GM23338 (cell line): ENCODE data around the gene MYO5B. TPM values are rescaled to one million over a fixed set of nuclear protein-coding genes. Genes with fewer than 3 reads are reported as not detected.
"Not testable (repeated sequence)": the region's sequence is repeated elsewhere in the genome, so short reads cannot be mapped to it uniquely, and the experiment has no call there.

ENCODE experiments used
- ATAC-seq: fragments of 200-7000 bp; cut with Tn5 transposase; 3 replicates; pipeline ENCODE4 v1.9.1; 2020
- DNase-seq: peaks from one replicate; pipeline ENCODE4 v3.0.0-alpha.2; 2015; ENCODE audit warnings: low spot score
- H2AFZ ChIP-seq: fragments of 200-600 bp; sonication (generic); 2 replicates; pipeline ENCODE4 v1.8.0; 2016; ENCODE audit warnings: antibody characterized with exemption, mild to moderate bottlenecking, moderate library complexity
- H3F3A ChIP-seq: fragments of 200-600 bp; sonication (generic); replicated peaks from 2 replicates; pipeline ENCODE4 v1.8.0; 2017; ENCODE audit warnings: antibody characterized with exemption, mixed run types, low read depth
- H3K27ac ChIP-seq: fragments of 200-600 bp; sonication (generic); 2 replicates; pipeline ENCODE4 v1.6.1; 2016; ENCODE audit warnings: low read depth
- H3K27me3 ChIP-seq: fragments of 200-600 bp; sonication (generic); 2 replicates; pipeline ENCODE4 v1.8.0; 2016; ENCODE audit warnings: mild to moderate bottlenecking, mixed run types, moderate library complexity; ENCODE audit not compliant: insufficient read depth
- H3K36me3 ChIP-seq: fragments of 200-600 bp; sonication (generic); 2 replicates; pipeline ENCODE4 v1.8.0; 2016; ENCODE audit warnings: mild to moderate bottlenecking; ENCODE audit not compliant: insufficient read depth
- H3K4me1 ChIP-seq: fragments of 200-600 bp; sonication (generic); 2 replicates; pipeline ENCODE4 v1.8.0; 2016; ENCODE audit warnings: mild to moderate bottlenecking, moderate library complexity; ENCODE audit not compliant: insufficient read depth
- H3K4me2 ChIP-seq: fragments of 200-600 bp; sonication (generic); 2 replicates; pipeline ENCODE4 v1.7.1; 2017; ENCODE audit warnings: mixed run types
- H3K4me3 ChIP-seq: fragments of 200-600 bp; sonication (generic); 2 replicates; pipeline ENCODE4 v1.6.1; 2016; ENCODE audit warnings: mixed run types
- H3K79me2 ChIP-seq: fragments of 200-600 bp; sonication (generic); replicated peaks from 2 replicates; pipeline ENCODE4 v1.8.0; 2017; ENCODE audit warnings: mild to moderate bottlenecking; ENCODE audit not compliant: insufficient read depth
- H3K9me2 ChIP-seq: fragments of 200-600 bp; sonication (generic); 2 replicates; pipeline ENCODE4 v1.8.0; 2017; ENCODE audit not compliant: insufficient read depth
- H4K20me1 ChIP-seq: fragments of 200-600 bp; sonication (generic); replicated peaks from 2 replicates; pipeline ENCODE4 v1.8.0; 2017; ENCODE audit warnings: mild to moderate bottlenecking; ENCODE audit not compliant: insufficient read depth
- H3K27ac Mint-ChIP-seq: 2 replicates; pipeline ENCODE4 v1.8.0; 2020; ENCODE audit warnings: inconsistent platforms, mild to moderate bottlenecking, moderate library complexity, mixed read lengths
- H3K27me3 Mint-ChIP-seq: 3 replicates; pipeline ENCODE4 v1.8.0; 2022; ENCODE audit warnings: low read depth, mild to moderate bottlenecking, moderate library complexity, mixed read lengths, inconsistent platforms; ENCODE audit not compliant: insufficient read depth, poor library complexity
- H3K36me3 Mint-ChIP-seq: 3 replicates; pipeline ENCODE4 v1.8.0; 2021; ENCODE audit warnings: low read depth, mild to moderate bottlenecking, inconsistent platforms, moderate library complexity, mixed read lengths
- H3K4me1 Mint-ChIP-seq: 3 replicates; pipeline ENCODE4 v1.8.0; 2020; ENCODE audit warnings: mild to moderate bottlenecking, inconsistent platforms, mixed read lengths
- H3K4me3 Mint-ChIP-seq: 3 replicates; pipeline ENCODE4 v1.8.0; 2021; ENCODE audit warnings: moderate library complexity, mild to moderate bottlenecking, inconsistent platforms, mixed read lengths
- H3K9me3 Mint-ChIP-seq: 3 replicates; pipeline ENCODE4 v1.8.0; 2020; ENCODE audit warnings: moderate library complexity, mild to moderate bottlenecking, inconsistent platforms, mixed read lengths
- polyA plus RNA-seq: library from polyadenylated mRNA; unstranded; fragments of >200 nt; fragmentation: Nextera tagmentation; extraction: Ambion mirVana; gene quantifications from 2 replicates; pipeline ENCODE4 v1.2.1, GENCODE V29; 2016
- total RNA-seq: library from RNA; depleted of rRNA; stranded (reverse); fragments of >200 nt; shearing (Covaris generic); gene quantifications from 2 replicates; pipeline ENCODE4 v1.2.3, GENCODE V29; 2014
- TF ChIP-seq, protein P1 (sequence below): fragments of 250-450 bp; sonication (Bioruptor Pico); IDR thresholded peaks from 2 replicates; pipeline ENCODE4 v1.5.0; 2020; ENCODE audit warnings: mild to moderate bottlenecking, moderate library complexity
- TF ChIP-seq, protein P2 (sequence below), 2 experiments: fragments of 200-600 bp in 1 of 2; sonication (generic) in 1 of 2; conservative IDR thresholded peaks; 2 replicates each; pipeline versions ENCODE4 v1.5.1 to v1.6.1; 2016 to 2017; ENCODE audit warnings: antibody characterized with exemption in 2 of 2, low read depth in 2 of 2, mild to moderate bottlenecking in 2 of 2, moderate library complexity in 1 of 2

The MYO5B gene
- total and polyA plus RNA-seq, 2 experiments from 2014 or later, result 3.2 to 19.1 TPM

DNA sequence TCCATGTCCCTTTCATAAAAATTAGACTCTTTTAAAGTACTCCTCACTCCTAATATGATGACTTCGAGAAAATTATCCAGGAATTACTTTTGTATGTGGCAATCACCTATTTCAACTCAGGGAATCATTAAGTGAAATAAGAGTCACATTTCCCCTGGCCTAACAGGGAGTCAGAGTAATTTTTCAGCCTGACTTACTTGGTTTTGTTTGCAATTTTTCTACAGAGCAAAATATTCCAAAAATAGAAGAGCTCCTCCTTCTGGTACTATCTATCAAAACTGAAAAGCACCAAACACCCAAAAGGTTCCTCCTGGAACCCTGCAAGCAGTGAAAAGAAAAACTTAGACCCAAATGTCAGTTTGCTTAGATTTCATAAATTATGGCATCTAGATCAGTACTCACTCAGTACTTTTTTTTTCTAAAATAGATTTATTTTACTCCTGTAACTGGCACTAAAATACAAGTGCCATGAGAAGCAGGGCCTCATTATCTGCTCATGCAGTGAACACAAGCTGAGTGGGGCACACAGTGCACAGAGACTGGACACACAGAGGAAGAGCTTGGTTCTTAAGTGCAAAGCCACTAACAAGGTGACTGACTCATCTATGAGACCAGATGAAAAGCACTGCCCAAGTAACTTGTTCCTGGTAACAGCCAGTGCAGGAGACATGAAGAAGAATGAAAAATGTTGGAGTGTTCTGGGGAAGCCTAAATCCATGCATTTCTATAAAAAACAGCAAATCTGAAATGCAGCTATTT, 410.3 kb downstream of the MYO5B start:
- Mint-ChIP-seq H3K36me3 (peaks cover 73% of the 10 kb centered on the region), H3K4me3 (no peak overlapping the region), H3K4me1 (no peaks in the 10 kb centered on the region), H3K27me3 (no peaks in the 10 kb centered on the region), H3K9me3 (no peaks in the 10 kb centered on the region; the same call in 2 of the 3 replicates), H3K27ac (no peak overlapping the region)
- ATAC-seq (no peak), DNase-seq (no peak)
- H3K4me1 ChIP-seq, result no peaks in the 10 kb centered on the region
- no peak overlapping the region for H3K4me3 ChIP-seq
- H3F3A ChIP-seq, result no peaks in the 10 kb centered on the region
- H3K27me3 ChIP-seq, result no peaks in the 10 kb centered on the region
- H4K20me1 ChIP-seq, result peaks cover 3% of the 10 kb centered on the region; the same call in 1 of the 2 replicates
- H2AFZ ChIP-seq, result no peak overlapping the region
- no peak overlapping the region for H3K27ac ChIP-seq
- TF ChIP-seq, protein P1, sequence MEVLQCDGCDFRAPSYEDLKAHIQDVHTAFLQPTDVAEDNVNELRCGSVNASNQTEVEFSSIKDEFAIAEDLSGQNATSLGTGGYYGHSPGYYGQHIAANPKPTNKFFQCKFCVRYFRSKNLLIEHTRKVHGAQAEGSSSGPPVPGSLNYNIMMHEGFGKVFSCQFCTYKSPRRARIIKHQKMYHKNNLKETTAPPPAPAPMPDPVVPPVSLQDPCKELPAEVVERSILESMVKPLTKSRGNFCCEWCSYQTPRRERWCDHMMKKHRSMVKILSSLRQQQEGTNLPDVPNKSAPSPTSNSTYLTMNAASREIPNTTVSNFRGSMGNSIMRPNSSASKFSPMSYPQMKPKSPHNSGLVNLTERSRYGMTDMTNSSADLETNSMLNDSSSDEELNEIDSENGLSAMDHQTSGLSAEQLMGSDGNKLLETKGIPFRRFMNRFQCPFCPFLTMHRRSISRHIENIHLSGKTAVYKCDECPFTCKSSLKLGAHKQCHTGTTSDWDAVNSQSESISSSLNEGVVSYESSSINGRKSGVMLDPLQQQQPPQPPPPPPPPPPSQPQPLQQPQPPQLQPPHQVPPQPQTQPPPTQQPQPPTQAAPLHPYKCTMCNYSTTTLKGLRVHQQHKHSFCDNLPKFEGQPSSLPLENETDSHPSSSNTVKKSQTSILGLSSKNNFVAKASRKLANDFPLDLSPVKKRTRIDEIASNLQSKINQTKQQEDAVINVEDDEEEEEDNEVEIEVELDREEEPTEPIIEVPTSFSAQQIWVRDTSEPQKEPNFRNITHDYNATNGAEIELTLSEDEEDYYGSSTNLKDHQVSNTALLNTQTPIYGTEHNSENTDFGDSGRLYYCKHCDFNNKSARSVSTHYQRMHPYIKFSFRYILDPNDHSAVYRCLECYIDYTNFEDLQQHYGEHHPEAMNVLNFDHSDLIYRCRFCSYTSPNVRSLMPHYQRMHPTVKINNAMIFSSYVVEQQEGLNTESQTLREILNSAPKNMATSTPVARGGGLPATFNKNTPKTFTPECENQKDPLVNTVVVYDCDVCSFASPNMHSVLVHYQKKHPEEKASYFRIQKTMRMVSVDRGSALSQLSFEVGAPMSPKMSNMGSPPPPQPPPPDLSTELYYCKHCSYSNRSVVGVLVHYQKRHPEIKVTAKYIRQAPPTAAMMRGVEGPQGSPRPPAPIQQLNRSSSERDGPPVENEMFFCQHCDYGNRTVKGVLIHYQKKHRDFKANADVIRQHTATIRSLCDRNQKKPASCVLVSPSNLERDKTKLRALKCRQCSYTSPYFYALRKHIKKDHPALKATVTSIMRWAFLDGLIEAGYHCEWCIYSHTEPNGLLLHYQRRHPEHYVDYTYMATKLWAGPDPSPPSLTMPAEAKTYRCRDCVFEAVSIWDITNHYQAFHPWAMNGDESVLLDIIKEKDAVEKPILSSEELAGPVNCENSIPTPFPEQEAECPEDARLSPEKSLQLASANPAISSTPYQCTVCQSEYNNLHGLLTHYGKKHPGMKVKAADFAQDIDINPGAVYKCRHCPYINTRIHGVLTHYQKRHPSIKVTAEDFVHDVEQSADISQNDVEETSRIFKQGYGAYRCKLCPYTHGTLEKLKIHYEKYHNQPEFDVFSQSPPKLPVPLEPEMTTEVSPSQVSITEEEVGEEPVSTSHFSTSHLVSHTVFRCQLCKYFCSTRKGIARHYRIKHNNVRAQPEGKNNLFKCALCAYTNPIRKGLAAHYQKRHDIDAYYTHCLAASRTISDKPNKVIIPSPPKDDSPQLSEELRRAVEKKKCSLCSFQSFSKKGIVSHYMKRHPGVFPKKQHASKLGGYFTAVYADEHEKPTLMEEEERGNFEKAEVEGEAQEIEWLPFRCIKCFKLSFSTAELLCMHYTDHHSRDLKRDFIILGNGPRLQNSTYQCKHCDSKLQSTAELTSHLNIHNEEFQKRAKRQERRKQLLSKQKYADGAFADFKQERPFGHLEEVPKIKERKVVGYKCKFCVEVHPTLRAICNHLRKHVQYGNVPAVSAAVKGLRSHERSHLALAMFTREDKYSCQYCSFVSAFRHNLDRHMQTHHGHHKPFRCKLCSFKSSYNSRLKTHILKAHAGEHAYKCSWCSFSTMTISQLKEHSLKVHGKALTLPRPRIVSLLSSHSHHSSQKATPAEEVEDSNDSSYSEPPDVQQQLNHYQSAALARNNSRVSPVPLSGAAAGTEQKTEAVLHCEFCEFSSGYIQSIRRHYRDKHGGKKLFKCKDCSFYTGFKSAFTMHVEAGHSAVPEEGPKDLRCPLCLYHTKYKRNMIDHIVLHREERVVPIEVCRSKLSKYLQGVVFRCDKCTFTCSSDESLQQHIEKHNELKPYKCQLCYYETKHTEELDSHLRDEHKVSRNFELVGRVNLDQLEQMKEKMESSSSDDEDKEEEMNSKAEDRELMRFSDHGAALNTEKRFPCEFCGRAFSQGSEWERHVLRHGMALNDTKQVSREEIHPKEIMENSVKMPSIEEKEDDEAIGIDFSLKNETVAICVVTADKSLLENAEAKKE, result no peak
- TF ChIP-seq, protein P2, sequence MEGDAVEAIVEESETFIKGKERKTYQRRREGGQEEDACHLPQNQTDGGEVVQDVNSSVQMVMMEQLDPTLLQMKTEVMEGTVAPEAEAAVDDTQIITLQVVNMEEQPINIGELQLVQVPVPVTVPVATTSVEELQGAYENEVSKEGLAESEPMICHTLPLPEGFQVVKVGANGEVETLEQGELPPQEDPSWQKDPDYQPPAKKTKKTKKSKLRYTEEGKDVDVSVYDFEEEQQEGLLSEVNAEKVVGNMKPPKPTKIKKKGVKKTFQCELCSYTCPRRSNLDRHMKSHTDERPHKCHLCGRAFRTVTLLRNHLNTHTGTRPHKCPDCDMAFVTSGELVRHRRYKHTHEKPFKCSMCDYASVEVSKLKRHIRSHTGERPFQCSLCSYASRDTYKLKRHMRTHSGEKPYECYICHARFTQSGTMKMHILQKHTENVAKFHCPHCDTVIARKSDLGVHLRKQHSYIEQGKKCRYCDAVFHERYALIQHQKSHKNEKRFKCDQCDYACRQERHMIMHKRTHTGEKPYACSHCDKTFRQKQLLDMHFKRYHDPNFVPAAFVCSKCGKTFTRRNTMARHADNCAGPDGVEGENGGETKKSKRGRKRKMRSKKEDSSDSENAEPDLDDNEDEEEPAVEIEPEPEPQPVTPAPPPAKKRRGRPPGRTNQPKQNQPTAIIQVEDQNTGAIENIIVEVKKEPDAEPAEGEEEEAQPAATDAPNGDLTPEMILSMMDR (conservative IDR thresholded peaks at IDR 0.05; ENCODE audit: low read depth in 2 of 2), result peak in 1 of 2 experiments; percentile 20; a peak in 2 of 4 replicates
- H3K9me2 ChIP-seq, result no peaks in the 10 kb centered on the region
- no peaks in the 10 kb centered on the region for H3K79me2 ChIP-seq
- H3K4me2 ChIP-seq, result no peak overlapping the region
- H3K36me3 ChIP-seq, result peaks cover 39% of the 10 kb centered on the region

DNA sequence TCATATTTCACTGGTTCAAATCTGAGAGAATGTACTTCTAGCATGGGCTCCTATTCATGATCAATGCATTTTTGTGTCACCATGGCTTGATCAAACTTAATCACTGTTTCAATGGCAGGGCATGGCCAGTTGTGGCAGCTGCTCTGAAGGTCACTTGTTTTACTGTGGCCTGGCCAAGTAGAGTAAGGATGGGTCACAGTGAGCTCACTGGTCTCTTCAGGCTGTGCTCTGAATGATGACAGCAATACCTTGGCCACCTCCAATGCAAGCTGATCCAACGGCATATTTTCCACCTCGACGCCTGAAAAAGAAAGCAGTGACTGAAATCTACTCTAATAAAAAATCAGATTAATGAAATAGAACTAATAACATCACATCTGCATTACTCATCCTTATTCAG, 411.3 kb downstream of the MYO5B start:
- not testable (repeated sequence) for H3K27me3 Mint-ChIP-seq, H3F3A ChIP-seq, H3K9me2 ChIP-seq, ATAC-seq, H3K4me3 Mint-ChIP-seq, H3K27ac ChIP-seq, H3K27me3 ChIP-seq, H4K20me1 ChIP-seq, H3K4me2 ChIP-seq, H3K79me2 ChIP-seq, H3K4me1 ChIP-seq, H3K4me1 Mint-ChIP-seq, DNase-seq, H3K9me3 Mint-ChIP-seq, H3K27ac Mint-ChIP-seq, H3K4me3 ChIP-seq, H2AFZ ChIP-seq
- peaks cover 74% of the 10 kb centered on the region for H3K36me3 Mint-ChIP-seq
- H3K36me3 ChIP-seq, result peaks cover 33% of the 10 kb centered on the region
